ENCODE results near the gene ZNF547.
A peak's percentile ranks its signal among the peaks of the same experiment; 100 is the strongest.

Gene ZNF547

DNA sequence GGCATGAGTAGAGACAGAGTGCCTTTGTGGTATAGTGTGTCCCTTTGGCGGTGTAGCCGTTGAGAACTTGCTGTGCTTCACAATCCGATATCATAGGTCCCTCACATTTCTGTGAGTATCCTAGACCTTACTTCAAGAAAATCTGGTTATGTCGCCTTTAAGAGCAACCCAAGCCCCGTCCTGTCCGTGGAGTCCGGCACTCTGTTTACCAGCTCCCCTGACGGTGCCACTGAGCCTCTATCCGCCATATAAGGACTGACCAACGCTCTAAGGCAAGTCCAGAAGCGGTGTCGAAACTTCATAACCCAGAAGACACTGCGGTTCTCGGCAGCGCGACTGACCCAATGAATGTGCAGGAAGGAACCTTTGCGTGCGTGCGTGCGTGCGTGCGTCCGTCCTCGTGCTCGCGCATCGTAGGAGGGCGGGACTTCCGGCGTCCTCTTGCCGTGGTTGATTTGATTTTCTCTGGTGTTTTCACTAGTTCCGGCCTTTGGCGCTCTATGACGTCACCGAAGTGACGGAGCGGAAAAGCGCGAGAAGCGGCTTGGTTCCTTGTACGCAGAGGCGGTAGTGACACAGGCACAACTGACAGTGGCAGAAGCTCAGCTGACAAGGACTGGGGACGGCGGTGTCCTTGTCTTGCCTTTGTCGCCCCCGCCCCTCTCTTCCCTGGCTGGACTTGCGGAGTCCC, at the start of gene ZNF547, which contains the start of gene TRAPPC2B:
Gene ZNF547 (plus strand): TSS at position 555 of the 691 bp plus-strand sequence. CDS start 5,005 bp downstream, outside the sequence.
Gene TRAPPC2B (plus strand): TSS at position 555 of the 691 bp plus-strand sequence. CDS start 1,283 bp downstream, outside the sequence.
- peak; percentile 98 for DNase-seq (ENCODE audit: low spot score)

- no peak for DNase-seq (ENCODE audit: low spot score)
These were observed 49.2 kb upstream of the ZNF547 start for GRCh38 chr19:57314146-57314545.

GRCh38 chr19:57317503-57317902, 45.8 kb upstream of the ZNF547 start:
- DNase-seq (ENCODE audit: low spot score) = no peak

- DNase-seq (ENCODE audit: low spot score) = no peak
These were observed 43.5 kb upstream of the ZNF547 start for GRCh38 chr19:57319869-57320179.

GRCh38 chr19:57320180-57321084, 42.9 kb upstream of the ZNF547 start, which contains the start of gene ZNF543:
TSS of gene ZNF543 (plus strand) at chr19:57320472. CDS start at chr19:57320854, 382 bp downstream.
- peak; percentile 93 for DNase-seq (ENCODE audit: low spot score)

GRCh38 chr19:57321116-57321515, 42.2 kb upstream of the ZNF547 start:
- no peak for DNase-seq (ENCODE audit: low spot score)

DNA sequence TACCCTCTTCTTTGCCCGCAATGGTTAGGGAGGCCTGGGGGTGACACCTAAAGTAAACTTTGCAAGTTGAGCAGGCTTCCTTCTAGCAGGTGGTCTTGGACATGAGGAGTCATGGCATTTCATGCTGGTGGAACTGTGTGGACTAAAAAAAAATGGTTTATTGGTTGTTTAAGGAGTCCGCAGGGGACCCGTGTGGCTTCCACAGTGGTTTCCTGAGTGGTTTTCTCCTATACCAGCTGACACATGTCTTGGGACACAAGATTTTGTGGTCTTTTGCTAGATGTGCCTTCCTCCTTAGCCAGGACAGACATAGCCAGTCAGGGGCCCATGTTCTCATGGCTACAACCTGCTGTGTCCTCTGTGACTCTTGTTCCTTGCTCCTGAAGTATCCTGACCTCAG, 41.6 kb upstream of the ZNF547 start:
- DNase-seq (ENCODE audit: low spot score) = no peak

GRCh38 chr19:57324992-57325391, 38.4 kb upstream of the ZNF547 start:
- no peak for DNase-seq (ENCODE audit: low spot score)

DNA sequence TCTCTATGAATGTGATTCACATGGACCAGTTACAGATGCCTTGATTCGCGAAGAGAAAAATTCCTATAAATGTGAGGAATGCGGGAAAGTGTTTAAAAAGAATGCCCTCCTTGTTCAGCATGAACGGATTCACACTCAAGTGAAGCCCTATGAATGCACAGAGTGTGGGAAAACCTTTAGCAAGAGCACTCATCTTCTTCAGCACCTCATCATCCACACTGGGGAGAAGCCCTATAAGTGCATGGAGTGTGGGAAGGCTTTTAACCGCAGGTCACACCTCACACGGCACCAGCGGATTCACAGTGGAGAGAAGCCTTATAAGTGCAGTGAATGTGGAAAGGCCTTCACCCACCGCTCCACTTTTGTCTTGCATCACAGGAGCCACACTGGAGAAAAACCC, 35.4 kb upstream of the ZNF547 start:
- DNase-seq (ENCODE audit: low spot score) = no peak

GRCh38 chr19:57334191-57334590, 29.2 kb upstream of the ZNF547 start:
- DNase-seq (ENCODE audit: low spot score) = no peak

- no peak for DNase-seq (ENCODE audit: low spot score)
These were observed 24.5 kb upstream of the ZNF547 start for GRCh38 chr19:57338877-57339276.

- no peak for DNase-seq (ENCODE audit: low spot score)
These were observed 20.8 kb upstream of the ZNF547 start for GRCh38 chr19:57342582-57342981.

- DNase-seq (ENCODE audit: low spot score) = no peak
These were observed 15.2 kb upstream of the ZNF547 start for GRCh38 chr19:57348136-57348535.

GRCh38 chr19:57350877-57351805, 12.2 kb upstream of the ZNF547 start, which contains the start of gene ZNF304:
TSS of gene ZNF304 (plus strand) at chr19:57351271. CDS start at chr19:57351665, 394 bp downstream.
- peak; percentile 96 for DNase-seq (ENCODE audit: low spot score)

DNA sequence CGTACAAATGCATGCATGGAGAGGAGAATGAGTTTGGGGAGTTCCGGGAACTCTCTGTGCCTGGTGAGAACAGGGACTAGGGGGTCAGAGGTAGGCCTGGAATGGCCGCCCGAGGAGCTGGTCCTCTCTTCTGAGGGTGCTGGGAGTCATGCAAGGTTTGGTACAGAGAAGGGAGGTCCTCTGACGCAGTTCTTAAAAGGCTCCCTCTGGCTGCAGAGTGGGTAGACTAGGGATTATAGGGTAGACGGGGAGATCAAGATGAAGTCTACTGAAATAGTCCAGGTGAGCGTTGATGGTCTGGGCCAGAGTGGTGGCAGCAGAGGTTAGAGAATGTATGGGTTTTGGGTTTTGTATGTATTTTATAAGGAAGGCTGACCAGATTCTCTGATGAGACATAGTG, 11.5 kb upstream of the ZNF547 start:
- DNase-seq (ENCODE audit: low spot score) = no peak

DNA sequence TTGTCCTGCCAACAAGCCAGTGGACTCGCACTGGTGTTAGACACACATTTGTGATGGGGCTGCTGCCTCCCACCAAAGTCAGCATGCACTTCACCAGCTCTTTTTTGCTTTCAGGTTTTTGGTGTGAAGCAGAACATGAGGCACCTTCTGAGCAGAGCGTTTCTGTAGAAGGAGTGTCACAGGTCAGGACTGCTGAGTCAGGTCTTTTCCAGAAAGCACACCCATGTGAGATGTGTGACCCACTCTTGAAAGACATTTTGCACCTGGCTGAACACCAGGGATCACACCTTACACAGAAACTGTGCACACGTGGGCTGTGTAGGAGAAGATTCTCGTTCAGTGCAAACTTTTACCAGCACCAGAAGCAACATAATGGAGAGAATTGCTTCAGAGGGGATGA, 7.4 kb upstream of the ZNF547 start:
- no peak for DNase-seq (ENCODE audit: low spot score)

DNA sequence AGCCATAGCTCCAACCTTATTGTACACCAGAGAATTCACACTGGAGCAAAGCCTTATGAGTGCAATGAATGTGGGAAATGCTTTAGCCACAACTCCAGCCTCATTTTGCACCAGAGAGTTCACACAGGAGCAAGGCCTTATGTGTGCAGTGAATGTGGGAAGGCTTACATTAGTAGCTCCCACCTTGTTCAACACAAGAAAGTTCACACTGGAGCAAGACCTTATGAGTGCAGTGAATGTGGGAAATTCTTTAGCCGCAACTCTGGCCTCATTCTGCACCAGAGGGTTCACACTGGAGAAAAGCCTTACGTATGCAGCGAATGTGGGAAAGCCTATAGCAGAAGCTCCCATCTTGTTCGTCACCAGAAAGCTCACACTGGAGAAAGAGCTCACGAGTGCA, 5.9 kb upstream of the ZNF547 start:
- DNase-seq (ENCODE audit: low spot score) = no peak

DNA sequence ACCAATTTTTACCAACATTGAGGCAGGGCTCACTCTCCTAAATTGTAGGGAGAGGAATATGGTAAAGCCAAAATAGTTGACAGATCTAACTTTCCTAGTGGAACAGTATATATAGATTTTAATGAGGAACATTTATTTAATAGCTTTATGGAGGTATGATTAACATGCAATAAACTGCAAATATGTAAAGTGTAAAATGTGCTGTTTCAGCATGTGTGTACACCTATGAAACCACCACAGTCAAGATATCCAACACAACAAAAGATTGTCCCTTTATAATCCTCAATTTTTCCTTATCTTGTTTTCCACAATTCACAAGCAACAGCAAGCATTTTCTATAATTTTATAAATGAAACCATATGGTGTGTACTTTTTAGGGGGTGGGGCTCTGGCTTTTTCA, 4.1 kb upstream of the ZNF547 start:
- no peak for DNase-seq (ENCODE audit: low spot score)

DNA sequence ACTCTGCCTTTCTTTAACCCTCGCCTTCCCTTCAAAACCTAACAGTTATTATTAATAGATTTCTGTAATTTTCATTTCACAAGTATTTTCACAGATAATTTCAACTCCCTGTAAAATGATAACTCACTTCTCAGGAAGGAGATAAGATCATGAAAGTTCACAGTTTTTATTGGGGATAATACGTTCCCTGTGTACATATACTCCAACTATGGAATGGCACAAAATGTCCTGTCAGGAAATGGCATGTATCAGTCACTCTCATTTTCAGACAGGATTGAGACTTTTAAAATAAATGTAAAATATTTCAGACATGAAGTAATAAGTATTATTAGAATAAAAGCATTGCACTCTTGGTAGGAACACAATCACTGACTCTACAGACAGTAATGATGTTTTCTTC, 932 bp upstream of the ZNF547 start:
- DNase-seq (ENCODE audit: low spot score) = no peak

GRCh38 chr19:57363688-57364181, 384 bp downstream of the ZNF547 start:
- peak; percentile 4 for DNase-seq (ENCODE audit: low spot score)

GRCh38 chr19:57366776-57367175, 3.4 kb downstream of the ZNF547 start:
- DNase-seq (ENCODE audit: low spot score) = no peak

GRCh38 chr19:57374179-57374578, 10.8 kb downstream of the ZNF547 start:
- no peak for DNase-seq (ENCODE audit: low spot score)

Data from pons (tissue), 1 donor.